Panc1 (cell line): Measurements from ENCODE around the gene LY6G6D. TPM values are rescaled to one million over a fixed set of nuclear protein-coding genes. Genes with fewer than 3 reads are reported as not detected.

Experiments
- ATAC-seq: fragments of 200-7000 bp; cut with Tn5 transposase; 2 replicates; pipeline ENCODE4 v1.9.1; 2020; ENCODE audit warnings: mild to moderate bottlenecking, moderate library complexity
- BruUV-seq: library from RNA; stranded (reverse); fragments of 400-500 nt; replicated peaks from 2 replicates; lab custom pipeline; 2021; lab: Mats Ljungman, UMichigan
- CTCF ChIA-PET: fragments of 300-600 bp; sonication (Branson Sonifier 250); formaldehyde crosslinking; loops from one replicate; lab custom pipeline; 2022; ENCODE audit warnings: antibody characterized with exemption; lab: Charles Lee
- POLR2A ChIA-PET: fragments of 300-600 bp; sonication (Branson Sonifier 250); formaldehyde crosslinking; loops from one replicate; lab custom pipeline; 2022; ENCODE audit warnings: antibody characterized with exemption; lab: Charles Lee
- DNase-seq: peaks from one replicate; pipeline ENCODE4 v3.0.0-alpha.2; 2010; ENCODE audit warnings: low read depth, low spot score
- H3K27ac ChIP-seq: 2 replicates; pipeline ENCODE4 v1.5.1; 2011; ENCODE audit warnings: mild to moderate bottlenecking, low read length, inconsistent platforms
- H3K27me3 ChIP-seq: fragments of 200-500 bp; sonication (Bioruptor generic); 2 replicates; pipeline ENCODE4 v1.6.0; 2014; ENCODE audit warnings: low read length, inconsistent platforms; ENCODE audit not compliant: control insufficient read depth, insufficient read depth
- H3K36me3 ChIP-seq: fragments of 200-500 bp; sonication (Bioruptor generic); 2 replicates; pipeline ENCODE4 v1.5.1; 2014; ENCODE audit warnings: inconsistent platforms, mild to moderate bottlenecking, low read length, moderate library complexity; ENCODE audit not compliant: control insufficient read depth, insufficient read depth
- H3K4me1 ChIP-seq: 2 replicates; pipeline ENCODE4 v1.5.1; 2011; ENCODE audit warnings: inconsistent platforms, mild to moderate bottlenecking, low read length, moderate library complexity; ENCODE audit not compliant: control insufficient read depth, insufficient read depth
- H3K4me3 ChIP-seq, 2 experiments: 2 replicates each; pipeline ENCODE4 v1.5.1; 2011 to 2012; ENCODE audit warnings: low read depth in 2 of 2, low read length in 2 of 2, mild to moderate bottlenecking in 2 of 2, inconsistent platforms in 1 of 2, moderate library complexity in 1 of 2
- H3K9me3 ChIP-seq: fragments of 200-500 bp; sonication (Bioruptor generic); 2 replicates; pipeline ENCODE4 v1.5.1; 2014; ENCODE audit warnings: low read depth, mild to moderate bottlenecking, inconsistent platforms, low read length, moderate library complexity; ENCODE audit not compliant: control insufficient read depth, insufficient read depth
- POLR2AphosphoS5 ChIP-seq: IDR thresholded peaks from 2 replicates; pipeline ENCODE4 v1.6.1; 2012; ENCODE audit warnings: mild to moderate bottlenecking, low read depth, low read length, moderate library complexity
- SIN3A ChIP-seq: IDR thresholded peaks from 2 replicates; pipeline ENCODE4 v1.6.1; 2012; ENCODE audit warnings: low read depth, mild to moderate bottlenecking, low read length, moderate library complexity, borderline replicate concordance; ENCODE audit not compliant: insufficient read depth
- TCF7L2 ChIP-seq: IDR thresholded peaks from 2 replicates; pipeline ENCODE4 v1.6.1; 2011; ENCODE audit warnings: mild to moderate bottlenecking, low read depth, low read length, inconsistent platforms
- in situ Hi-C: cut with HindIII; loops from 2 replicates; pipeline ENCODE4 v1.10.0; 2016; ENCODE audit warnings: low sequenced_read_pairs, low pct_unique_long_range_greater_than_20kb
- intact Hi-C: fragments of 100-400 bp; cut with micrococcal nuclease; formaldehyde crosslinking; loops from one replicate; pipeline ENCODE4 v1.10.0; 2022; ENCODE audit not compliant: unreplicated experiment
- total RNA-seq: library from RNA; stranded (reverse); gene quantifications from one replicate; pipeline ENCODE4 v1.2.1, GENCODE V29; 2021; ENCODE audit not compliant: unreplicated experiment
- TF ChIP-seq, protein P1 (sequence below), 2 experiments: IDR thresholded peaks; 2 replicates each; pipeline ENCODE4 v1.6.1; 2011 to 2012; ENCODE audit warnings: low read depth in 2 of 2, control low read depth in 1 of 2, low read length in 1 of 2, mild to moderate bottlenecking in 1 of 2, moderate library complexity in 1 of 2; ENCODE audit not compliant: insufficient read depth in 1 of 2
- TF ChIP-seq, protein P2 (sequence below): fragments of 450-650 bp; IDR thresholded peaks from 2 replicates; pipeline ENCODE4 v1.5.1; 2017; ENCODE audit warnings: mild to moderate bottlenecking

The LY6G6D gene
- total RNA-seq, 1 experiment from 2014 or later = not detected

DNA sequence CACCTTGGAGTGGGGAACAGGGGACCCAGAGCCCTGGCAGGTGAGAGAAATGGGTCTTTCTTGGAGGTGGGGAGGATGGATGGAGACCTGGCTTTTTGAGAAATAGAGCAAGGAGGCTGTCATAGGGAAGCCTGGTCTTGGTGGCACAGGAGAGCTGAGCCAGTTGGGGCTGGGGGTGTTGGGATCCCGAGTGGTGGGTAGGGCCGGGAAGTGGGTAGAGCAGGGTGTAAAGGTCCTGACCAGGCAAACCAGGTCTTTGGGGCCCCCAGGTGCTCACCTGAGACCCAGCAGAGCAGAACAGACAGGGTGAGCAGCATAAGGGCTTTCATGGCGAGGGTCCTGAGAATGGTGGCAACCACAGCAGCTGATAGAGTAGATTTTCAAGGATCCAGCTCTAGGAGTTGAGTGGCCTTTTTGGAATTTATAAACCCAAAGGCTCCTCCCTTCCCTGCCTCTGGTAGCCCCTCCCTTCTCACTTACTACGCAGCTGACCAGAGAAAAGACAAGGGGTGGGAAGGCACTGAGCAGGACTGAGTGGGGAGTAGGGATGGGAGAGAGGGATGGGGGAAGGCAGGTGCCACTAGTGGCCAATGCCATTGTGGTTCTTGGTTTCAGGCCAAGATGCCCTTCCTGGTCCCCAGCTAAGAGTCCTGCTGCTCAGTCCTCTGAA is 6.3 kb downstream of the LY6G6D start, which contains the start of gene LY6G6C:
LY6G6C (minus strand) TSS at position 396 of the 670 bp plus-strand sequence; CDS start at position 329, 67 bp downstream.
- TF ChIP-seq, protein P1, sequence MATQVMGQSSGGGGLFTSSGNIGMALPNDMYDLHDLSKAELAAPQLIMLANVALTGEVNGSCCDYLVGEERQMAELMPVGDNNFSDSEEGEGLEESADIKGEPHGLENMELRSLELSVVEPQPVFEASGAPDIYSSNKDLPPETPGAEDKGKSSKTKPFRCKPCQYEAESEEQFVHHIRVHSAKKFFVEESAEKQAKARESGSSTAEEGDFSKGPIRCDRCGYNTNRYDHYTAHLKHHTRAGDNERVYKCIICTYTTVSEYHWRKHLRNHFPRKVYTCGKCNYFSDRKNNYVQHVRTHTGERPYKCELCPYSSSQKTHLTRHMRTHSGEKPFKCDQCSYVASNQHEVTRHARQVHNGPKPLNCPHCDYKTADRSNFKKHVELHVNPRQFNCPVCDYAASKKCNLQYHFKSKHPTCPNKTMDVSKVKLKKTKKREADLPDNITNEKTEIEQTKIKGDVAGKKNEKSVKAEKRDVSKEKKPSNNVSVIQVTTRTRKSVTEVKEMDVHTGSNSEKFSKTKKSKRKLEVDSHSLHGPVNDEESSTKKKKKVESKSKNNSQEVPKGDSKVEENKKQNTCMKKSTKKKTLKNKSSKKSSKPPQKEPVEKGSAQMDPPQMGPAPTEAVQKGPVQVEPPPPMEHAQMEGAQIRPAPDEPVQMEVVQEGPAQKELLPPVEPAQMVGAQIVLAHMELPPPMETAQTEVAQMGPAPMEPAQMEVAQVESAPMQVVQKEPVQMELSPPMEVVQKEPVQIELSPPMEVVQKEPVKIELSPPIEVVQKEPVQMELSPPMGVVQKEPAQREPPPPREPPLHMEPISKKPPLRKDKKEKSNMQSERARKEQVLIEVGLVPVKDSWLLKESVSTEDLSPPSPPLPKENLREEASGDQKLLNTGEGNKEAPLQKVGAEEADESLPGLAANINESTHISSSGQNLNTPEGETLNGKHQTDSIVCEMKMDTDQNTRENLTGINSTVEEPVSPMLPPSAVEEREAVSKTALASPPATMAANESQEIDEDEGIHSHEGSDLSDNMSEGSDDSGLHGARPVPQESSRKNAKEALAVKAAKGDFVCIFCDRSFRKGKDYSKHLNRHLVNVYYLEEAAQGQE (IDR thresholded peaks at IDR 0.05; ENCODE audit: insufficient read depth in 1 of 2, low read depth in 2 of 2, low read length in 1 of 2) = no peak
- TF ChIP-seq SIN3A (no peak), POLR2AphosphoS5 (no peak)
- intact Hi-C loops = no loop called here
- in situ Hi-C loops = no loop called here
- ChIA-PET CTCF (no interaction called here), POLR2A (no interaction called here)
- ATAC-seq = no peak
- Histone ChIP-seq H3K4me1 (no peaks in the 10 kb centered on the region), H3K9me3 (no peaks in the 10 kb centered on the region), H3K4me3 (no peak within 1 kb of the TSS), H3K27me3 (no peaks in the 10 kb centered on the region), H3K36me3 (no peaks in the 10 kb centered on the region; the same call in 1 of the 2 replicates), H3K27ac (no peak within 1 kb of the TSS)
- DNase-seq = no peak
- BruUV-seq = no TSS peak

DNA sequence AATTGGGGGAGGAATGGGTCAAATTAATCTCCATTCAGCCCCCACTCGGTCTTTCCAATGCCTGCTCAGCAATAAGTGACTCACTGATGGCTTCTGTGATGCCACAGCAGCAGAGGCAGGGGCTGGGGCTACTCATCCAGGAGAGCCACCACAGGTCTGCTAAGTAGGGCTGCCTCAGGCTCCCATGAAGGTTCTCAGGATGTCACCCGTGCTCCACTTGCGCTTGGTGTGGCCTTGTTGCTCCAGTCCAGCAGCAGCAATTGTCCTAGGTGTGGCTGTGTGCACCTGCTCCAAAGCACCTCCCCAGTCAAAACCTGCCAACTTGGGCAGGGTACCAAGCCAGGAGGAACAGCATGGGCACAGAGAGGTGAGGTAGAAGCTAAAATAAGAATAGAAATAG is 7.0 kb downstream of the LY6G6D start:
- TF ChIP-seq, protein P1 (IDR thresholded peaks at IDR 0.05; ENCODE audit: insufficient read depth in 1 of 2, low read depth in 2 of 2, low read length in 1 of 2) = no peak
- TF ChIP-seq POLR2AphosphoS5 (no peak), SIN3A (no peak), TCF7L2 (no peak)
- TF ChIP-seq, protein P2, sequence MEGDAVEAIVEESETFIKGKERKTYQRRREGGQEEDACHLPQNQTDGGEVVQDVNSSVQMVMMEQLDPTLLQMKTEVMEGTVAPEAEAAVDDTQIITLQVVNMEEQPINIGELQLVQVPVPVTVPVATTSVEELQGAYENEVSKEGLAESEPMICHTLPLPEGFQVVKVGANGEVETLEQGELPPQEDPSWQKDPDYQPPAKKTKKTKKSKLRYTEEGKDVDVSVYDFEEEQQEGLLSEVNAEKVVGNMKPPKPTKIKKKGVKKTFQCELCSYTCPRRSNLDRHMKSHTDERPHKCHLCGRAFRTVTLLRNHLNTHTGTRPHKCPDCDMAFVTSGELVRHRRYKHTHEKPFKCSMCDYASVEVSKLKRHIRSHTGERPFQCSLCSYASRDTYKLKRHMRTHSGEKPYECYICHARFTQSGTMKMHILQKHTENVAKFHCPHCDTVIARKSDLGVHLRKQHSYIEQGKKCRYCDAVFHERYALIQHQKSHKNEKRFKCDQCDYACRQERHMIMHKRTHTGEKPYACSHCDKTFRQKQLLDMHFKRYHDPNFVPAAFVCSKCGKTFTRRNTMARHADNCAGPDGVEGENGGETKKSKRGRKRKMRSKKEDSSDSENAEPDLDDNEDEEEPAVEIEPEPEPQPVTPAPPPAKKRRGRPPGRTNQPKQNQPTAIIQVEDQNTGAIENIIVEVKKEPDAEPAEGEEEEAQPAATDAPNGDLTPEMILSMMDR = no peak
- intact Hi-C loops = no loop called here
- BruUV-seq = no TSS peak
- in situ Hi-C loops = no loop called here
- ATAC-seq (no peak), DNase-seq (no peak)
- ChIA-PET POLR2A (no interaction called here), CTCF (no interaction called here)
- no peaks in the 10 kb centered on the region for H3K27me3 ChIP-seq
- H3K9me3 ChIP-seq = no peaks in the 10 kb centered on the region
- peaks cover 3% of the 10 kb centered on the region; the same call in 1 of the 2 replicates for H3K36me3 ChIP-seq
- no peaks in the 10 kb centered on the region for H3K4me1 ChIP-seq
- no peak overlapping the region for H3K27ac ChIP-seq
- no peak overlapping the region for H3K4me3 ChIP-seq
